SU-DHL-6 (cell line): Measurements from ENCODE around the gene SPTLC2.

Experiments used
- H2AFZ ChIP-seq: fragments of 200-600 bp; sonication (generic); 2 replicates; pipeline ENCODE4 v1.6.1; 2014; ENCODE audit warnings: low read depth, mild to moderate bottlenecking, moderate library complexity, mixed read lengths, antibody characterized with exemption, low read length; ENCODE audit not compliant: severe bottlenecking
- H3F3A ChIP-seq: fragments of 200-600 bp; shearing (Covaris generic); 2 replicates; pipeline ENCODE4 v1.6.0; 2016; ENCODE audit warnings: antibody characterized with exemption, mild to moderate bottlenecking; ENCODE audit not compliant: insufficient read depth
- H3K27ac ChIP-seq: fragments of 200-600 bp; sonication (generic); 2 replicates; pipeline ENCODE4 v1.5.1; 2016; ENCODE audit warnings: low read depth, mild to moderate bottlenecking, low read length, moderate library complexity, mixed read lengths
- H3K27me3 ChIP-seq: fragments of 200-600 bp; sonication (generic), shearing (Covaris generic); 2 replicates; pipeline ENCODE4 v1.6.0; 2014; ENCODE audit warnings: mild to moderate bottlenecking, low read length
- H3K36me3 ChIP-seq: fragments of 200-600 bp; sonication (generic); 2 replicates; pipeline ENCODE4 v1.6.1; 2014; ENCODE audit warnings: mild to moderate bottlenecking, low read length, mixed read lengths
- H3K4me2 ChIP-seq: fragments of 300-600, 200-600 bp; shearing (Covaris generic), sonication (generic); 2 replicates; pipeline ENCODE4 v1.6.0; 2014; ENCODE audit warnings: low read length, low read depth, mild to moderate bottlenecking; ENCODE audit not compliant: poor library complexity, severe bottlenecking
- H3K4me3 ChIP-seq: fragments of 200-600 bp; sonication (generic); 2 replicates; pipeline ENCODE4 v1.5.1; 2014; ENCODE audit warnings: antibody characterized with exemption, low read length, mild to moderate bottlenecking, mixed read lengths; ENCODE audit not compliant: insufficient read depth, poor library complexity, severe bottlenecking
- H3K79me2 ChIP-seq: fragments of 200-600 bp; sonication (generic); 2 replicates; pipeline ENCODE4 v1.6.1; 2014; ENCODE audit warnings: mild to moderate bottlenecking, low read length, moderate library complexity; ENCODE audit not compliant: insufficient read depth
- H3K9ac ChIP-seq: fragments of 200-600 bp; sonication (generic); 2 replicates; pipeline ENCODE4 v1.7.0; 2014; ENCODE audit warnings: mild to moderate bottlenecking, low read length
- H3K9me2 ChIP-seq: fragments of 200-600 bp; sonication (generic); replicated peaks from 2 replicates; pipeline ENCODE4 v1.6.1; 2014; ENCODE audit warnings: low read length; ENCODE audit not compliant: insufficient read depth
- H3K9me3 ChIP-seq: fragments of 200-600 bp; sonication (generic); 2 replicates; pipeline ENCODE4 v1.6.1; 2014; ENCODE audit warnings: low read length, mixed read lengths; ENCODE audit not compliant: insufficient read depth
- H4K20me1 ChIP-seq: fragments of 200-600 bp; sonication (generic); 2 replicates; pipeline ENCODE4 v1.6.1; 2014; ENCODE audit warnings: low read depth, mild to moderate bottlenecking, antibody characterized with exemption, low read length, moderate library complexity, mixed read lengths
- CTCF ChIP-seq: fragments of 200-600 bp; sonication (generic); IDR thresholded peaks from one replicate; pipeline ENCODE4 v1.5.1; 2017; ENCODE audit warnings: antibody characterized with exemption, mild to moderate bottlenecking, low read length, moderate library complexity; ENCODE audit not compliant: insufficient read depth, poor library complexity, severe bottlenecking
- EZH2phosphoT487 ChIP-seq: fragments of 200-600 bp; sonication (generic), shearing (Covaris generic); conservative IDR thresholded peaks from 2 replicates; pipeline ENCODE4 v1.6.1; 2018; ENCODE audit warnings: mild to moderate bottlenecking, antibody characterized with exemption, low read length, moderate library complexity, mixed read lengths

SPTLC2 gene

DNA sequence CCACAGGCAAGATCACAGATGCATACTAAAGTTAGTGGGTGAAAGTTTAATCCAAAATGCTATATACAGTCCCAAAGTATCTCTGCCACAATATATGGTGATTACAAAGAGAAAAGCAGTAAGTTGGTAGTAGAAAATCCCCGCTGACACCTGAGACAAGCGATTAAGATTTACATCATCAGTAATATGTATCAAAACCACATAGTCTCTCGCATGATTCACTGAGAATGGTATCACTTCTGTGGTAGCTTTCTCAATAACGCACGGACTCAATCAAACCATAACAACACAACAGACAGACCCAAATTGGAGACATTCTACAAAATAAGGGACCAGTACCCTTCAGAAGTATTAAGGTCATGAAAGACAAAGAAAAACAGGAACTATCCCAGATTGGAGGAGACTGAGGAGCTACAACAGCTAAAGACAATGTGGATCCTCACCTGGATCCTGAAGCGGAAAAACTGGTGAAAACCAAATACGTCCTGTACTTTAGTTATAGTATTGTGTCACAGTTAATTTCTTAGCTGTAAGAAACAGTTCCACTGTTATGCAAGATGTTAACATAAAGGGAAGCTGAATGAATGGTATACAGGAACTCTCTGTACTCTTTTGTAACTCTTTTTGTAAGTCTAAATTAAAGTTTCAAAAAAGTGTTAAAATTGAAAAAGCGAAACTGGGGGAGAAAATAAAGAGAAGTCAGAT lies 51.0 kb downstream of the SPTLC2 start:
- H3K27ac ChIP-seq, result no peak overlapping the region
- H3K9me2 ChIP-seq, result no peaks in the 10 kb centered on the region
- no peak overlapping the region for H3K4me3 ChIP-seq
- TF ChIP-seq CTCF (no peak), EZH2phosphoT487 (no peak)
- peaks cover 15% of the 10 kb centered on the region; the same call in 1 of the 2 replicates for H3K36me3 ChIP-seq
- H3F3A ChIP-seq, result no peaks in the 10 kb centered on the region
- no peaks in the 10 kb centered on the region for H4K20me1 ChIP-seq
- no peak overlapping the region for H3K4me2 ChIP-seq
- no peak overlapping the region for H2AFZ ChIP-seq
- no peaks in the 10 kb centered on the region for H3K9me3 ChIP-seq
- no peaks in the 10 kb centered on the region for H3K27me3 ChIP-seq
- no peaks in the 10 kb centered on the region for H3K79me2 ChIP-seq
- H3K9ac ChIP-seq, result no peak overlapping the region

DNA sequence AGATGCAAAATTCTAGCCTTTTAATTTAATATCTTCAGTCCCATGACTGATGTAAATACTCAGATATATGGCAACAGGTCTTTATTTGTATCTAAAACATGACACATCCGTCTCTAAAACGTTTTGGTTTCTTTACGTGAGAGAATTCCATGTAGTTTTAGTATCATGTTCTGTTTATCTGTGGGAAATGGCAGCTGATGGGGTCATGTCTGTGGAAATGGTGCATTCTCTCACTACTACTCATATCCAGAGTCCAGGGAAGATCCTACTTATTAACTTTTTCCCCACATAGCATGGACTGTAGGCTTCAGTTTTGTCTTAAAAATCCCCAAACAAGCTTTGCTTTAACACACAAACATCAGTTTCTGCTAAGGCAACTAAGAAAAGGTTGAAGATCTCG lies 53.8 kb downstream of the SPTLC2 start:
- Histone ChIP-seq H3K27ac (no peak overlapping the region), H3F3A (no peaks in the 10 kb centered on the region; the same call in 1 of the 2 replicates), H3K9ac (no peak overlapping the region), H3K79me2 (no peaks in the 10 kb centered on the region), H3K9me2 (no peaks in the 10 kb centered on the region), H3K36me3 (peaks cover 6% of the 10 kb centered on the region; the same call in 1 of the 2 replicates), H3K27me3 (no peaks in the 10 kb centered on the region), H2AFZ (no peak overlapping the region), H3K4me2 (no peak overlapping the region), H3K4me3 (no peak overlapping the region), H3K9me3 (no peaks in the 10 kb centered on the region), H4K20me1 (no peaks in the 10 kb centered on the region)
- TF ChIP-seq CTCF (no peak), EZH2phosphoT487 (no peak)

DNA sequence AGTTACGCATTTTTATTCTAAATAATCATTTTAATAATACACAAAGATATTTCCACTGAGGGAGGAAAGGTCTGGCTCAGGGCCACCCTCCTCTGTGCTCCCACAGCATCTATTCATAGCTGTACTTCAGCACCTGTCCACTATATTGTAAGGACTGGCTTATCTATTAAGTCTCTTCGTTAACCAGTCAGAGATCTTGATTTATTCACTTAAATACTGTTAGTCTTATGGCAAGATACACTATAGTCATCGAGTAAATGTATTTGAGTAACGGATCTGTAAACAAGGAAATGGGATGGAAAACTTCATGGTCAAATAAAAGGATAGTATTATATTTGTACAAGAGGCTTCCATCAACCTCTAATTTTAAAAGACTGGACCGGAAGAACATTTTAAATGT lies 54.6 kb downstream of the SPTLC2 start:
- Histone ChIP-seq H3K27ac (no peak overlapping the region), H3K9me2 (no peaks in the 10 kb centered on the region), H3K27me3 (no peaks in the 10 kb centered on the region), H3F3A (no peaks in the 10 kb centered on the region; the same call in 1 of the 2 replicates), H3K9ac (no peak overlapping the region), H3K4me2 (no peak overlapping the region), H3K9me3 (no peaks in the 10 kb centered on the region), H3K4me3 (no peak overlapping the region), H3K79me2 (no peaks in the 10 kb centered on the region), H2AFZ (no peak overlapping the region), H3K36me3 (peaks cover 6% of the 10 kb centered on the region; the same call in 1 of the 2 replicates), H4K20me1 (no peaks in the 10 kb centered on the region)
- TF ChIP-seq CTCF (no peak), EZH2phosphoT487 (no peak)
